K562 treated with DMSO at 1 percent for 48 hours (cell line): ENCODE data around the gene PAN2. TPM values are rescaled to one million over a fixed set of nuclear protein-coding genes. Genes with fewer than 3 reads are reported as not detected.

Experiments used
- total RNA-seq: library from RNA; unstranded; fragments of 300-600 nt; gene quantifications from 2 replicates; pipeline ENCODE4 v1.2.3, GENCODE V29; 2022; ENCODE audit warnings: low replicate concordance; ENCODE audit errors: extremely low read depth

The PAN2 gene
- not detected in 2 replicates for total RNA-seq

GRCh38 chr12:56333679-56334489 lies at the start of gene PAN2:
Gene PAN2, minus strand, starts transcription at chr12:56334000. Its CDS starts 906 bp downstream, at chr12:56333094.

GRCh38 chr12:56362130-56363059 lies 28.6 kb upstream of the PAN2 start, which contains the start of gene APOF:
Gene APOF, minus strand, starts transcription at chr12:56362857. Its CDS starts 112 bp downstream, at chr12:56362745.

GRCh38 chr12:56359851-56360767 lies 26.3 kb upstream of the PAN2 start, which contains the start of gene STAT2:
Gene STAT2, minus strand, starts transcription at chr12:56360107. Its CDS starts 3,536 bp downstream, at chr12:56356571.

GRCh38 chr12:56338308-56339157 lies 4.7 kb upstream of the PAN2 start, which contains the start of gene IL23A:
Gene IL23A, plus strand, starts transcription at chr12:56338884. Its CDS starts 161 bp downstream, at chr12:56339045.

GRCh38 chr12:56315622-56316473 lies 18.0 kb downstream of the PAN2 start, which contains the start of gene CNPY2:
Gene CNPY2, minus strand, starts transcription at chr12:56315988. Its CDS starts 771 bp downstream, at chr12:56315217.

GRCh38 chr12:56299853-56300643 lies 33.8 kb downstream of the PAN2 start, which contains the start of gene CS:
Gene CS, minus strand, starts transcription at chr12:56300330. Its CDS starts 129 bp downstream, at chr12:56300201.

GRCh38 chr12:56266693-56267442 lies 66.9 kb downstream of the PAN2 start, which contains the start of gene COQ10A:
Gene COQ10A, plus strand, starts transcription at chr12:56266942. Its CDS starts 177 bp downstream, at chr12:56267119.

Other genes with a start within 250 kb of the PAN2 start
- gene PA2G4, start 229.4 kb downstream of the PAN2 start, total RNA-seq, result not detected in 2 replicates
- gene RPL41, start 217.4 kb downstream of the PAN2 start, total RNA-seq, result 6,813 TPM in 1 of 2 replicates, not detected in the other
- not detected in 2 replicates for gene ZC3H10, start 215.7 kb downstream of the PAN2 start, total RNA-seq
- 641 TPM in 1 of 2 replicates, not detected in the other for gene ESYT1, start 205.7 kb downstream of the PAN2 start, total RNA-seq
- gene MYL6B, start 181.4 kb downstream of the PAN2 start, total RNA-seq, result not detected in 2 replicates
- 1,727 TPM in 1 of 2 replicates, not detected in the other for gene MYL6, start 175.6 kb downstream of the PAN2 start, total RNA-seq
- not detected in 2 replicates for gene SMARCC2, start 144.5 kb downstream of the PAN2 start, total RNA-seq
- not detected in 2 replicates for gene RNF41, start 112.1 kb downstream of the PAN2 start, total RNA-seq
- not detected in 2 replicates for gene NABP2, start 109.7 kb downstream of the PAN2 start, total RNA-seq
- not detected in 2 replicates for gene SLC39A5, start 103.9 kb downstream of the PAN2 start, total RNA-seq
- gene ANKRD52, start 75.6 kb downstream of the PAN2 start, total RNA-seq, result not detected in 2 replicates
- gene COQ10A, start 67.1 kb downstream of the PAN2 start, total RNA-seq, result not detected in 2 replicates
- 326 TPM in 1 of 2 replicates, not detected in the other for gene CS, start 33.7 kb downstream of the PAN2 start, total RNA-seq
- not detected in 2 replicates for gene CNPY2, start 18.0 kb downstream of the PAN2 start, total RNA-seq
- gene IL23A, start 4.9 kb upstream of the PAN2 start, total RNA-seq, result not detected in 2 replicates
- not detected in 2 replicates for gene STAT2, start 26.1 kb upstream of the PAN2 start, total RNA-seq
- not detected in 2 replicates for gene APOF, start 28.9 kb upstream of the PAN2 start, total RNA-seq
- gene TIMELESS, start 115.4 kb upstream of the PAN2 start, total RNA-seq, result not detected in 2 replicates
- not detected in 2 replicates for gene MIP, start 120.7 kb upstream of the PAN2 start, total RNA-seq
- not detected in 2 replicates for gene SPRYD4, start 134.6 kb upstream of the PAN2 start, total RNA-seq
- not detected in 2 replicates for gene GLS2, start 154.2 kb upstream of the PAN2 start, total RNA-seq
- not detected in 2 replicates for gene RBMS2, start 187.8 kb upstream of the PAN2 start, total RNA-seq